ENCODE data around the gene TTC31.

The TTC31 gene

GRCh38 chr2:74488643-74489481, 6.0 kb downstream of the TTC31 start:
- DNase-seq, result no peak

GRCh38 chr2:74489906-74490305, 7.0 kb downstream of the TTC31 start:
- no peak for DNase-seq

- DNase-seq, result no peak
Observed at GRCh38 chr2:74491648-74492544, 9.0 kb downstream of the TTC31 start.

GRCh38 chr2:74493546-74493945, 10.7 kb downstream of the TTC31 start:
- DNase-seq, result no peak

GRCh38 chr2:74495440-74495839, 12.6 kb downstream of the TTC31 start:
- DNase-seq, result no peak

- no peak for DNase-seq
Observed at GRCh38 chr2:74496997-74497776, 14.3 kb downstream of the TTC31 start.

- peak; percentile 30 to 53 for DNase-seq
Observed at GRCh38 chr2:74497777-74498499, 15.1 kb downstream of the TTC31 start.

- DNase-seq, result peak; percentile 43 to 51
Observed at GRCh38 chr2:74498500-74499266, 15.8 kb downstream of the TTC31 start.

- peak; percentile 52 to 61 for DNase-seq
Observed at GRCh38 chr2:74499267-74499939, 16.5 kb downstream of the TTC31 start, which contains the start of gene LBX2. TSS of gene LBX2 (minus strand) at chr2:74499603. CDS start at chr2:74499537, 66 bp downstream.

GRCh38 chr2:74499940-74500577, 17.2 kb downstream of the TTC31 start:
- no peak for DNase-seq

GRCh38 chr2:74500578-74500946, 17.7 kb downstream of the TTC31 start:
- no peak for DNase-seq

GRCh38 chr2:74501335-74502071, 18.6 kb downstream of the TTC31 start:
- DNase-seq, result no peak

GRCh38 chr2:74502147-74502719, 19.4 kb downstream of the TTC31 start:
- DNase-seq, result no peak

GRCh38 chr2:74502720-74503505, 20.0 kb downstream of the TTC31 start:
- DNase-seq, result peak; percentile 59 to 69

- no peak for DNase-seq
Observed at GRCh38 chr2:74503506-74504475, 20.9 kb downstream of the TTC31 start.

GRCh38 chr2:74504591-74504990, 21.7 kb downstream of the TTC31 start:
- DNase-seq, result no peak

Data from activated CD4-positive, alpha-beta T cell treated with anti-CD3 and anti-CD28 coated beads, Interleukin-2, amount 50 U/mL, for 48 hours (primary cell).